ENCODE measurements around the gene DGKG. TPM values are rescaled to one million over a fixed set of nuclear protein-coding genes. Genes with fewer than 3 reads are reported as not detected.

Gene DGKG
- polyA plus RNA-seq, 1 of the 3 experiments (the other 2 are of a cell fraction): 0.12 TPM

DNA sequence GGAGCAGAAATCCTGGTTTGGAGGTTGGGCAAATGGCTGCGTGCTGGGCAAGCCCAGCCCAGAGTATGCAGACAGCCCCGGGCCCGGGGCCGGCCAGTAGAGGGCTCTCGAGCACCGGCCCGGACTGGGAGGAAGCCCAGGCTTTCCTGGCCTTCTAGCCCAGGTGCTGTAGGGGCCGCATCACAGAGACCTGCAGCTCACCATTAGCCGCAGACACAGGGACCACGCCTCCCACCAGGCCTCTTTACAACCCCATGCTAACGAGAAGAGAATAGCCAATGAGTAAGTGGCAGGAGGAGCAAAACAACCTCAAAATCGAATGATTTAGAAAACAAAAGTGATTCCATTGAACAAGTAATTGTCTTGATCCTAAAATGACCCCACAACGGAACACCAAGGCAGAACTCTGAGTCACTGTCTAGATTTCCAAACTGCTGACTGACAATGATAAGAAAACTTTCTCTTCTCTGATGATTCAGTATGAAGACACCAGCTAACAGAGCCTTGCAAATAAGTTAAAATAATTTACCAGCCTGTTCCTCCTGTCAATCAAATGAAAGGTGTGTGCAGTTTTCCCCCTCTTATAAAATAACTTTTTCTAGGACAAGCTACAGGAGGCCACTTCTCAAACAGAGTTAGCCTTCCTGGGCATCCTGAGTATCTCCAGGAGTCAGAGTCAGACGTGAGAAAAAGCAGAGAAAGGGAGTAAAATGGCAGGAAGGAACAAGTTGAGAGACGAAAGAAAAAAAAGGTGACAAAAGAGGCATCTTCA lies 102.2 kb downstream of the DGKG start (continued):
- TF ChIP-seq RXRA (IDR thresholded peaks at IDR 0.05; ENCODE audit: borderline replicate concordance, low read depth) (no peak), RAD21 (IDR thresholded peaks at IDR 0.05; ENCODE audit: low read length) (peak; percentile 88), FOXM1 (IDR thresholded peaks at IDR 0.05; ENCODE audit: low read depth) (no peak), JUND (IDR thresholded peaks at IDR 0.05) (no peak), RCOR1 (IDR thresholded peaks at IDR 0.05; ENCODE audit: low read length) (no peak), EZH2phosphoT487 (IDR thresholded peaks at IDR 0.05; ENCODE audit: borderline replicate concordance, low read depth) (no peak), TAF1 (IDR thresholded peaks at IDR 0.05; ENCODE audit: borderline replicate concordance, low read depth, low read length) (no peak), GATA2 (CRISPR knock-in tag; IDR thresholded peaks at IDR 0.05) (no peak)
- TF ChIP-seq, protein P1, sequence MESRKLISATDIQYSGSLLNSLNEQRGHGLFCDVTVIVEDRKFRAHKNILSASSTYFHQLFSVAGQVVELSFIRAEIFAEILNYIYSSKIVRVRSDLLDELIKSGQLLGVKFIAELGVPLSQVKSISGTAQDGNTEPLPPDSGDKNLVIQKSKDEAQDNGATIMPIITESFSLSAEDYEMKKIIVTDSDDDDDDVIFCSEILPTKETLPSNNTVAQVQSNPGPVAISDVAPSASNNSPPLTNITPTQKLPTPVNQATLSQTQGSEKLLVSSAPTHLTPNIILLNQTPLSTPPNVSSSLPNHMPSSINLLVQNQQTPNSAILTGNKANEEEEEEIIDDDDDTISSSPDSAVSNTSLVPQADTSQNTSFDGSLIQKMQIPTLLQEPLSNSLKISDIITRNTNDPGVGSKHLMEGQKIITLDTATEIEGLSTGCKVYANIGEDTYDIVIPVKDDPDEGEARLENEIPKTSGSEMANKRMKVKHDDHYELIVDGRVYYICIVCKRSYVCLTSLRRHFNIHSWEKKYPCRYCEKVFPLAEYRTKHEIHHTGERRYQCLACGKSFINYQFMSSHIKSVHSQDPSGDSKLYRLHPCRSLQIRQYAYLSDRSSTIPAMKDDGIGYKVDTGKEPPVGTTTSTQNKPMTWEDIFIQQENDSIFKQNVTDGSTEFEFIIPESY (IDR thresholded peaks at IDR 0.05; ENCODE audit: borderline replicate concordance, low read depth): no peak
- TF ChIP-seq, protein P2, sequence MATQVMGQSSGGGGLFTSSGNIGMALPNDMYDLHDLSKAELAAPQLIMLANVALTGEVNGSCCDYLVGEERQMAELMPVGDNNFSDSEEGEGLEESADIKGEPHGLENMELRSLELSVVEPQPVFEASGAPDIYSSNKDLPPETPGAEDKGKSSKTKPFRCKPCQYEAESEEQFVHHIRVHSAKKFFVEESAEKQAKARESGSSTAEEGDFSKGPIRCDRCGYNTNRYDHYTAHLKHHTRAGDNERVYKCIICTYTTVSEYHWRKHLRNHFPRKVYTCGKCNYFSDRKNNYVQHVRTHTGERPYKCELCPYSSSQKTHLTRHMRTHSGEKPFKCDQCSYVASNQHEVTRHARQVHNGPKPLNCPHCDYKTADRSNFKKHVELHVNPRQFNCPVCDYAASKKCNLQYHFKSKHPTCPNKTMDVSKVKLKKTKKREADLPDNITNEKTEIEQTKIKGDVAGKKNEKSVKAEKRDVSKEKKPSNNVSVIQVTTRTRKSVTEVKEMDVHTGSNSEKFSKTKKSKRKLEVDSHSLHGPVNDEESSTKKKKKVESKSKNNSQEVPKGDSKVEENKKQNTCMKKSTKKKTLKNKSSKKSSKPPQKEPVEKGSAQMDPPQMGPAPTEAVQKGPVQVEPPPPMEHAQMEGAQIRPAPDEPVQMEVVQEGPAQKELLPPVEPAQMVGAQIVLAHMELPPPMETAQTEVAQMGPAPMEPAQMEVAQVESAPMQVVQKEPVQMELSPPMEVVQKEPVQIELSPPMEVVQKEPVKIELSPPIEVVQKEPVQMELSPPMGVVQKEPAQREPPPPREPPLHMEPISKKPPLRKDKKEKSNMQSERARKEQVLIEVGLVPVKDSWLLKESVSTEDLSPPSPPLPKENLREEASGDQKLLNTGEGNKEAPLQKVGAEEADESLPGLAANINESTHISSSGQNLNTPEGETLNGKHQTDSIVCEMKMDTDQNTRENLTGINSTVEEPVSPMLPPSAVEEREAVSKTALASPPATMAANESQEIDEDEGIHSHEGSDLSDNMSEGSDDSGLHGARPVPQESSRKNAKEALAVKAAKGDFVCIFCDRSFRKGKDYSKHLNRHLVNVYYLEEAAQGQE (IDR thresholded peaks at IDR 0.05; ENCODE audit: low read depth, low read length): no peak
- TF ChIP-seq, protein P3, sequence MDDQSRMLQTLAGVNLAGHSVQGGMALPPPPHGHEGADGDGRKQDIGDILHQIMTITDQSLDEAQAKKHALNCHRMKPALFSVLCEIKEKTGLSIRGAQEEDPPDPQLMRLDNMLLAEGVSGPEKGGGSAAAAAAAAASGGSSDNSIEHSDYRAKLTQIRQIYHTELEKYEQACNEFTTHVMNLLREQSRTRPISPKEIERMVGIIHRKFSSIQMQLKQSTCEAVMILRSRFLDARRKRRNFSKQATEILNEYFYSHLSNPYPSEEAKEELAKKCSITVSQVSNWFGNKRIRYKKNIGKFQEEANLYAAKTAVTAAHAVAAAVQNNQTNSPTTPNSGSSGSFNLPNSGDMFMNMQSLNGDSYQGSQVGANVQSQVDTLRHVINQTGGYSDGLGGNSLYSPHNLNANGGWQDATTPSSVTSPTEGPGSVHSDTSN (IDR thresholded peaks at IDR 0.05): no peak

DNA sequence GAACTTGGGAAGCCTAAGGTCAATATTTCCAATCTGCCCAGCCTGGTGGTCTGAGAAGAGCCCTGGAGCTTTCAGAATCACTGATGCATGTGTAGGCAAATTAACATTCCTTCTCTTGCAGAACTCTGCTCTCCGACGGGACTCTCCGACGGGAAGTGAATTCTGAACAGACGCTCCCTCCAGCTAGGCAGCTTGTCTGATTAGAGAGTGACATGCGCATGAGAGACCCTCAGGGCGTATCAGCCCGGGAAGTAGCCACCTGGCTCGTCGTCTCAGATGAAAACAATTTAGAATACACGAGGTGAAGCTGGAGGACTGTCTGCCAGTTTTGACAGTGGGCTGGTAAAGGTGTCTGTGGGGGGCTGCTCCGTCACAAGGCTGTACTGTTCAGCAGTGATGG lies 103.1 kb downstream of the DGKG start:
- H2AFZ ChIP-seq (ENCODE audit: low read depth): no peak overlapping the region
- no peak overlapping the region for H3K9ac ChIP-seq
- ChIA-PET POLR2A (interaction anchor here (2.4 kb wide), 1 partner anchor 281 kb away, joined by 7 read pairs; no protein-coding TSS in a partner anchor), CTCF (interaction anchor here (0.7 to 8.4 kb wide), 47 partner anchors 9 to 435 kb away, joined by 3 to 242 read pairs (median 4); partner anchors contain the start of gene CRYGS)
- no peaks in the 10 kb centered on the region for H3K79me2 ChIP-seq (ENCODE audit: insufficient read depth)
- DNase-seq: peak; percentile 68
- H3F3A ChIP-seq (replicated peaks; ENCODE audit: insufficient read depth): no peaks in the 10 kb centered on the region
- no peaks in the 10 kb centered on the region for H4K20me1 ChIP-seq (ENCODE audit: insufficient read depth)
- no peaks in the 10 kb centered on the region for H3K9me2 ChIP-seq
- WGBS (ENCODE audit: low lambda C conversion rate): 22% methylated on average over 5 of the region's 12 CpGs
- no peaks in the 10 kb centered on the region for H3K9me3 ChIP-seq
- H3K36me3 ChIP-seq (replicated peaks in 1 of 2; ENCODE audit: control insufficient read depth in 1 of 2, insufficient read depth in 2 of 2, low read length in 1 of 2): no peaks in the 10 kb centered on the region
- H3K27me3 ChIP-seq (ENCODE audit: insufficient read depth): no peaks in the 10 kb centered on the region; the same call in 1 of the 2 replicates
- H3K4me2 ChIP-seq: no peak overlapping the region
- peak overlapping the region in 1 of 2 experiments; percentile 55; a peak in 1 of 4 replicates for H3K27ac ChIP-seq (ENCODE audit: low read depth in 2 of 2, low read length in 1 of 2)
- peaks cover 0 to 11% of the 10 kb centered on the region in 2 experiments; a peak in 1 of 4 replicates for H3K4me1 ChIP-seq (ENCODE audit: control insufficient read depth in 1 of 2, insufficient read depth in 2 of 2, low read depth in 1 of 2, low read length in 1 of 2)
- 0 out of 4 replicates have a peak overlapping the region, but pooled peaks of 1 of the 2 experiments have one; percentile 0 for H3K4me3 ChIP-seq (ENCODE audit: low read depth in 2 of 2, low read length in 1 of 2)
- no peak for TF ChIP-seq SIN3A (IDR thresholded peaks at IDR 0.05; ENCODE audit: borderline replicate concordance, low read depth, low read length)
- TF ChIP-seq, protein P4, sequence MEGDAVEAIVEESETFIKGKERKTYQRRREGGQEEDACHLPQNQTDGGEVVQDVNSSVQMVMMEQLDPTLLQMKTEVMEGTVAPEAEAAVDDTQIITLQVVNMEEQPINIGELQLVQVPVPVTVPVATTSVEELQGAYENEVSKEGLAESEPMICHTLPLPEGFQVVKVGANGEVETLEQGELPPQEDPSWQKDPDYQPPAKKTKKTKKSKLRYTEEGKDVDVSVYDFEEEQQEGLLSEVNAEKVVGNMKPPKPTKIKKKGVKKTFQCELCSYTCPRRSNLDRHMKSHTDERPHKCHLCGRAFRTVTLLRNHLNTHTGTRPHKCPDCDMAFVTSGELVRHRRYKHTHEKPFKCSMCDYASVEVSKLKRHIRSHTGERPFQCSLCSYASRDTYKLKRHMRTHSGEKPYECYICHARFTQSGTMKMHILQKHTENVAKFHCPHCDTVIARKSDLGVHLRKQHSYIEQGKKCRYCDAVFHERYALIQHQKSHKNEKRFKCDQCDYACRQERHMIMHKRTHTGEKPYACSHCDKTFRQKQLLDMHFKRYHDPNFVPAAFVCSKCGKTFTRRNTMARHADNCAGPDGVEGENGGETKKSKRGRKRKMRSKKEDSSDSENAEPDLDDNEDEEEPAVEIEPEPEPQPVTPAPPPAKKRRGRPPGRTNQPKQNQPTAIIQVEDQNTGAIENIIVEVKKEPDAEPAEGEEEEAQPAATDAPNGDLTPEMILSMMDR (IDR thresholded peaks at IDR 0.05): no peak
- no peak for TF ChIP-seq RXRA (IDR thresholded peaks at IDR 0.05; ENCODE audit: borderline replicate concordance, low read depth)
- no peak for TF ChIP-seq JUND (IDR thresholded peaks at IDR 0.05)
- peak in 1 of 2 experiments; percentile 59; a peak in 2 of 4 replicates for TF ChIP-seq EP300 (IDR thresholded peaks at IDR 0.05; ENCODE audit: borderline replicate concordance in 1 of 2, low read depth in 1 of 2, low read length in 1 of 2)
- 0 out of 2 replicates have a peak, but pooled peaks have one; percentile 30 for TF ChIP-seq NRF1 (IDR thresholded peaks at IDR 0.05; ENCODE audit: low read depth, low read length)
- no peak for TF ChIP-seq TAF1 (IDR thresholded peaks at IDR 0.05; ENCODE audit: borderline replicate concordance, low read depth, low read length)
- no peak for TF ChIP-seq YY1 (IDR thresholded peaks at IDR 0.05; ENCODE audit: low read depth)
- TF ChIP-seq RFX5 (IDR thresholded peaks at IDR 0.05; ENCODE audit: low read length): no peak
- TF ChIP-seq GATA2 (CRISPR knock-in tag; IDR thresholded peaks at IDR 0.05): no peak
- TF ChIP-seq, protein P5, sequence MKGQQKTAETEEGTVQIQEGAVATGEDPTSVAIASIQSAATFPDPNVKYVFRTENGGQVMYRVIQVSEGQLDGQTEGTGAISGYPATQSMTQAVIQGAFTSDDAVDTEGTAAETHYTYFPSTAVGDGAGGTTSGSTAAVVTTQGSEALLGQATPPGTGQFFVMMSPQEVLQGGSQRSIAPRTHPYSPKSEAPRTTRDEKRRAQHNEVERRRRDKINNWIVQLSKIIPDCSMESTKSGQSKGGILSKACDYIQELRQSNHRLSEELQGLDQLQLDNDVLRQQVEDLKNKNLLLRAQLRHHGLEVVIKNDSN (IDR thresholded peaks at IDR 0.05; ENCODE audit: borderline replicate concordance, low read depth): no peak
- no peak for TF ChIP-seq SMC3 (IDR thresholded peaks at IDR 0.05; ENCODE audit: low read depth, low read length)
- TF ChIP-seq MEF2A (IDR thresholded peaks at IDR 0.05; ENCODE audit: borderline replicate concordance, low read depth): no peak
